Adipose tissue (tissue), 3 donors: Measurements from ENCODE around the gene THAP2. TPM values are rescaled to one million over a fixed set of nuclear protein-coding genes. Genes with fewer than 3 reads are reported as not detected.
"Not testable (repeated sequence)": the region's sequence is repeated elsewhere in the genome, so short reads cannot be mapped to it uniquely, and the experiment has no call there.

Experiments used
- H3K27ac ChIP-seq: one replicate; pipeline ENCODE4 v1.5.1; 2013; ENCODE audit warnings: low read depth, low read length
- WGBS, 3 donors: extraction: QIAGEN DNeasy Blood & Tissue Kit; methylation state at CpG; one replicate each; pipeline ENCODE4 v1.1.7; 2013; 5-methylcytosine and 5-hydroxymethylcytosine counted together
- polyA plus RNA-seq, 3 donors: library from polyadenylated mRNA; stranded (reverse); fragments of 200-250 nt; gene quantifications; one replicate each; pipeline ENCODE4 v1.2.3, GENCODE V29; 2013
- donor health status: healthy with polysubstance abuse.
- donor health status: Bipolar disorder and iron deficiency.
- donor health status: healthy.

THAP2 gene
- polyA plus RNA-seq, 3 donors: 1.6 to 20.6 (median 6.2) TPM

DNA sequence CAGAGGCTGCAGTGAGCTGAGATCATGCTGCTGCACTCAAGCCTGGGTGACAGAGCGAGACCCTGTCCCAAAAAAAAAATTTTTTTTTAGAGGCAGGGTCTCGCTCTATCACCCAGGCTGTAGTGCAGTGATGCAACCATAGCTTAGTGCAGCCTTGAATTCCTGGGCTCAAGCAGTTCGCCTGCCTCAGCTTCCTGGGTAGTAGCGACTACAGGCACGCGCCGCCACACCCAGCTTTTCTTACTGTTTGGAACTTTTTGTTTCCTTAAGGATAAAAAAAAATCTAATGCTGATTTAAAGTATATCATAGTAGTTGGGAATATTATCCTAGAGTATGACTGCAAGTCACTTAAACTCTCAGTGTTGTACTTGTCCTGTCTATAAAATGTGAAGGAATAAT is 29.0 kb downstream of the THAP2 start:
- WGBS, 3 donors: 96 to 98% (median 97%) methylated on average over 7 of the region's 7 CpGs
- no peak overlapping the region for H3K27ac ChIP-seq

DNA sequence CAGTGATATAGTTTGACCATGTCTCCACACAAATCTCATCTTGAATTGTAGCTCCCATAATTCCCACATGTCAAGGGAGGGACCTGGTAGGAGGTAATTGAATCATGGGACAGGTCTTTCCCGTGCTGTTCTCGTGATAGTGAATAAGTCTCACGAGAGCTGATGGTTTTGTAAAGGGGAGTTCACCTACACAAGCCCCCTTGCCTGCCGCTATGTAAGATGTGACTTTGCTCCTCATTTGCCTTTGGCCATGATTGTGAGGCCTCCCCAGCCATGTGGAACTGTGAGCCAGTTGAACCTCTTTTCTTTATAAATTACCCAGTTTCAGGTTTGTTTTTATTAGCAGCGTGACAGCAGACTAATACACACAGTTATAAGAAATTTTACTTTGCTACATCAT is 29.6 kb downstream of the THAP2 start:
- 83 to 96% (median 96%) methylated on average over 5 of the region's 5 CpGs for WGBS, 3 donors
- not testable (repeated sequence) for H3K27ac ChIP-seq

DNA sequence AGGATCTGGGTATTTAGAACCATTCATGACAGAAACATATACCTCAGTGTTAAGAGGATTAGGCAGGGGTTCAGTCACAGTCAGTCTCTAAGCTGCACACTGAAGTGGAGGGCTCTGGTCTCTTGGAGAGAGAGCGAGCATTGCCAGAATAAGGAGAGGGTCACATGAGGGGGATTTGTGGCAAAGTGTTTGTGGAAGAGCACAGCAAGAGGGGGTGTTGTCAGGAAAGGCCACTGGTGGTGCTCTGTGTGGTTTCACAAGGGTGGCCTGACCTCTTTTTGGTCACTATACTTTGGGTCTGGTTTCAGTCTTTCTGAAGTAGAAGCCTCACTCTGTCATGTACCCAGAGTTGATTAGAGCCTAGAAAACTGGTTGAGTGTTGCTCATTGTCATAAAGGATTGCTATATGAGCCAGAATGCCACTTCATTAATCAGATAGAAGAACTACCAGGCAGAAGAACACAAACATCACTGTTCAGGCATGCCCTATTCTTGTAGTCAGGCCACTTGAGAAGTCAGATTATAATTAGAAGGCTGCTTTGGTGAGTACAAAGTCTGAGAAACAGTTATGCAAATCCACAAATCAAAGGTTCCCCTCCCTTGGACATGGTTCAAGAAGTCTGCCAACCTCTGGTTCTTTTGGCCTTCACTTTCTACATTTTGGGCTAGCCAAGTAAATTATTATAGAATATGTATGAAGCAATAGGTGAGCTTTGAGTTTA is 30.2 kb downstream of the THAP2 start:
- 91 to 95% (median 95%) methylated on average over 1 of the region's 1 CpG for WGBS, 3 donors
- H3K27ac ChIP-seq: no peak overlapping the region

DNA sequence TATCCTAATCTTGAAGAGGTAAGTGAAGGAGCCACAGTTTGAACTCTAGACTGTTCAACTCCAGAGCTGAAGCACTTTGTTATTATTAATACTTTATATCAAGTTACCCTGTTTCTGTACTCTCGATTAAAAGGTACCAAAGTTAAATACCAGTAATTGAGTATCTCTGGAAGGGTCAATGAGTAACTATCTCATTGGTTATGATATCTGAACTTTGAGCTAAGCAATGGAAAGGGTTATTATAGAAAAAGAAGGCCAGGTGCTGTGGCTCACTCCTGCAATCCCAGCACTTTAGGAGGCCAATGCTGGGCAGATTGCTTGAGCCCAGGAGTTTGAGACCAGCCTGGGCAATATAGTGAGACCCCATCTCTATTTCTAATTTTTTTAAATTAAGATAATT is 31.7 kb downstream of the THAP2 start:
- H3K27ac ChIP-seq: no peak overlapping the region
- WGBS, 3 donors: 75 to 100% (median 94%) methylated on average over 1 of the region's 1 CpG

DNA sequence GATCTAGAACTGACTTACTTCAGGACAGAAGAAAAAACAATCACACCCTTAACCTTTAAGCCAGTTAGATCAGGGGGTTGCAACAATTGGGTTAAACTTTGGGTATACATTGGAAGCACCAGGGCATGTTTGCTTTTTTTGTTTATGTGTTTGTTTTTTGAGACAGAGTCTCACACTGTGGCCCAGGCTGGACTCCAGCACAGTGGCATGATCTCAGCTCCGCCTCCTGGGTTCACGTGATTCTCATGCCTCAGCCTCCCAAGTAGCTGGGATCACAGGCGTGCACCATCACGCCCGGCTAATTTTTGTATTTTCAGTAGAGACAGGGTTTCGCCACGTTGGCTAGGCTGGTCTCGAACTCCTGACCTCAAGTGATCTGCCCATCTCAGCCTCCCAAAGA is 38.1 kb downstream of the THAP2 start:
- not testable (repeated sequence) for H3K27ac ChIP-seq
- WGBS, 3 donors: 94 to 99% (median 96%) methylated on average over 8 of the region's 8 CpGs

DNA sequence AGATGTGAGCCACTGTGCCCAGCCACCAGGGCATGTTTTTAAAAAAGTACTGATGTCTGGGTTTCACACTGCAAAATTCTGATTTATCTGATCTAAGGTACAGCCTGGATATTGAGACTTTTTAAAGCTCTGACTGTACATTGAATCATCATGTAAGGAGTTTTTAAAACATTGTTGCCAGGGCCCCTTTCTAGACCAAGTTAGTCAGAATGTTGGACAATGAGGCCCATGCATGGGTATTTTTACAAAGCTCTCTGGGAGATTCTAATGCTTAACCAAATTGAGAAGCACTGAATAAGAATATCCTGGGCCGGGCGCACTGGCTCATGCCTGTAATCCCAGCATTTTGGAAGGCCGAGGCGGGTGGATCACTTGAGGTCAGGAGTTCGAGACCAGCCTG is 38.5 kb downstream of the THAP2 start:
- H3K27ac ChIP-seq: no peak overlapping the region
- 97 to 100% (median 99%) methylated on average over 5 of the region's 5 CpGs for whole genome bisulfite sequencing, 3 donors

DNA sequence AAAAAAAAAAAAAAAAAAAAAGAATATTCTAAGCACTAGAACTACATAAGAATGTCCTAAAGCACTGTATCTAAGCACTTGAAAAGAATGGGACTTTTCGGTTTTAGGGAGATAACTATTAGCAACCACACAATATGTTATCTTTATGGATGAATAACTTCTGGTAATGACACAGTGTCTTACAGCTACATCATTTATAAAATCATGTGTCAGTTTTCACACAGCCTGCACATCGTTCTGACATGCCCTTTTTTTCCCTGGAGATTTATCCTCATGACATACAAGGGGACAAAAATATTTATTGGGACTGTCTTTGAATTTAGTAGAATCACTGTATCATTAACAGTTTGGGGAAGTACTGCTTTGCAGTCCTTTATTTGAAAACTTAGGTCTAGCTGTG is 39.1 kb downstream of the THAP2 start:
- WGBS, 3 donors: 78 to 83% (median 82%) methylated on average over 2 of the region's 2 CpGs

DNA sequence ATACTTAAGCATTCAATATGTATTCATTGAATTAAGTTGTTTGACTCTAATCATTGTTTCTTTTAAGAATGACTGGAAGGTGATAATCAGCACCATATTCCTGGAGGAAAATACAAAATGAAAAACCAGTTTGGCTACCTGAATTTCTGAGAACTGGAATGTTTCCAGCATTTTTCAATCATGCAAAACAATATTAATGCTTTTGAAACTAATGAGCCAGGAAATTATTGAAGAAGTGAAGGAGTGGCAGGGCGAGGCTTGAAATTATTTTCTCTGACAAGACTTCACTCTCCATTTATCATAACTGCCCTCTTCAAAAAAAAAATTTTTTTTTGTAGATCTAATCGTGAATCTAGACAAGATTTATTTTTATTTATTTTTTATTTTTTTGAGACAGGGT is 40.8 kb downstream of the THAP2 start:
- no peak overlapping the region for H3K27ac ChIP-seq
- WGBS, 3 donors: 78 to 92% (median 89%) methylated on average over 2 of the region's 2 CpGs

More for the DNA sequence above, 39.1 kb downstream of the THAP2 start:
- no peak overlapping the region for H3K27ac ChIP-seq

DNA sequence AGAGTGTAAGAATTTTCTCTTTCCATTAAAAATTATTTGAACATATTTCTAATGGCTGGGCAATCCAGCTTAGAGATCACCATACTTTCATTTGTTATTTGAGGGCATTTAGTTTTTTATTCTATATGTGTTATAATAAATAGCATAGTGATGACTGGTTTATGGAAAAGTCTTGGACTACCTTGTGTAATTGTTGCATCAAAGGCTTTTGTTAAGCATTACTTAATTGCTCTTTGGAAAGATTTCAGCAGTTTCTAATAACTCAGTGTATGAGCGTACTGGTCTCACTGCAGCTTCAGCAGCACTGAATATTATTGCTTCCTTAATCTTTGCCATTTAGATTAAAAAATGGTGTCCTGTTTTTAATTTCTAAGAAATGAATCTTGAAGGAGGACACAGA is 44.6 kb downstream of the THAP2 start:
- H3K27ac ChIP-seq: no peak overlapping the region
- 96 to 97% (median 96%) methylated on average over 1 of the region's 1 CpG for WGBS, 3 donors

DNA sequence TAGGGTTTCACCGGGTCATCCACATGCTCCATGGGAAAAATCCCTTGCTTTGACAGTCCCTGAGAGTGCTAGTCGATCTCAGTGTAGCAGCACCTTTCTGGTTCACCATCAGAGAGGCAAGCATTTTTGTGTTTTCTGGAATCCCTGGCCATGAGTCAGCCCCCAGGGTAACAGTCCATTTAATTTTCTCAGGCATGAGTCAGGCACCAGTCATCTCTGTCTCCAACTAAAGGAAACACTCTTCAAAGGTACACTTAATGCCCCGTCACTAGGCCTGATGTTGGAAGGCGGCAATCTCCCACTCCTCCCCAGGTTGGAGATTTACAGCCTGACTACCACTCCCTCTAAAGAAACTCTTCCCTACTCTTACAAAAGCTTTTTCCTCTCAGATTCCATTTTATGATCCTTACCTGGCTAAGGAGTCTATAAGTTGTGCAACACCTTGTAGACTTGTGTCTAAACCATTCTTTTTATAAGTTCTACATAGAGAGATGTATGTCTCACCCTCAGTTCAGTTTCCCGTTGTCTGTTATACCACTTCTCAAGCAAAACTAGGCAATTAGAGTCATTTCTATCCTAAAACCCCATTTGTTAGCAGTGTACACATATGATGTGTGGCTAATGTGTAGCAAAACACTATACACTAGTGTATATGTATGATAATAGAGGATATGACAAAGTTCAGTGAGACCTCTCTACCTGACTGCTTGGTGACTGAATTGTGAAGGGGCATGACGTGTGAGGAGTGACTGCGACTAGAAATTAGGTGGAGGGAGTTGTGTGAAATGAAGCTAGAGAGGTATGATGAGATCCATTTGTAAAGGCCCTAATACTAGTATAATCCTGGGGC is 46.4 kb downstream of the THAP2 start:
- WGBS, 3 donors: 92 to 98% (median 94%) methylated on average over 7 of the region's 7 CpGs
- H3K27ac ChIP-seq: no peak overlapping the region

DNA sequence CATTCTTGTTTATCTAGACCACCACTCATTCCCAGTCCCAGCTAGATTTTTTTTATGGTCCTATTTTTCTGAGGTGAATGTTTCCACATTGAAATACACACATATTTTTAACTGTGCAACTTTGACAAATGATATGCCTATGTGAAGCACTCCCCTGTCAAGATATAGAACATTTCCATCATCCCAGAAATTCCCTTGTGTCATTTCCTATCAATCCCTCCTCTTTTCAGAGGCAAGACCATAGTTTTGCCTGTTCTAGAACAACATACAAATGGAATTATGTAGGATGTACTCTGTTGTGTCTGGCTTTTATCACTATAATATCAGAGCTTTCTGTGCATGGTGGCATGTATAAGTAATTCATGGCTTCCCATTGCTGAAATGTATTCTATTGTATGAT is 54.5 kb downstream of the THAP2 start:
- no peak overlapping the region for H3K27ac ChIP-seq

DNA sequence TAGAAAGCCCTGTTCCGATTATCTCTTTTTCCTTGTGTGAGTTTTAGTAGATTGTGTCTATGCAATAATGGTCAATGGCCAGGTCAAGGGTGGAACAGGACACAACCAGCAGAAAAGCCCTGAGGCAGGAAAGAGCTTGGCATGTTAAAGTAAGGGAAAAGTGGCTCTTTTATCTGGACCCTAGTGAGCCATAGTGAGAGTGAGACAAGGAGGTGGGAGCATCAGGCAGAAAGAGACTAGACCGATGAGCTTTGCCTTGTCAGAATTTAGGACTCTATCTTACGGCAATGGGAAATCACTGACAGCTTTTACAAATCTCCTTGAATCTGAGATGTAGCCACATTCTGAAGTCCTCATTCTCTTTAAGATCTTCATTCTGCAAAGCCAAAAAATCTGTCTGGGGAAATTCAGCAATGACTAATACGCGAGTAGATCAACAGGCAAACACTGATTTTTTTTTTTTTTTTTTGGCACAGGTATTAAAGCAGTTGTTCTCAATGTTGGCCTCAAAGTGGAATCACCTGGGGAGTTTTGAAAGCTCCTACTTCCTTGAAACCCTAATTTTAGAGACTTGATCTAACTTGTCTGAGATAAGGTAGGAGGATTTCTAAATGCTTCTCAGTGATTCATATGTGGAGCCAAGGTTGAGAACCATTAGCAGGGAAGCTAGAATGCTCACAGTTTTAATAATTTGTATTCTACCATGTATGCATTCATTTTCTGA is 55.7 kb downstream of the THAP2 start:
- WGBS, 3 donors: 74 to 86% (median 80%) methylated on average over 5 of the region's 5 CpGs
- H3K27ac ChIP-seq: no peak overlapping the region

DNA sequence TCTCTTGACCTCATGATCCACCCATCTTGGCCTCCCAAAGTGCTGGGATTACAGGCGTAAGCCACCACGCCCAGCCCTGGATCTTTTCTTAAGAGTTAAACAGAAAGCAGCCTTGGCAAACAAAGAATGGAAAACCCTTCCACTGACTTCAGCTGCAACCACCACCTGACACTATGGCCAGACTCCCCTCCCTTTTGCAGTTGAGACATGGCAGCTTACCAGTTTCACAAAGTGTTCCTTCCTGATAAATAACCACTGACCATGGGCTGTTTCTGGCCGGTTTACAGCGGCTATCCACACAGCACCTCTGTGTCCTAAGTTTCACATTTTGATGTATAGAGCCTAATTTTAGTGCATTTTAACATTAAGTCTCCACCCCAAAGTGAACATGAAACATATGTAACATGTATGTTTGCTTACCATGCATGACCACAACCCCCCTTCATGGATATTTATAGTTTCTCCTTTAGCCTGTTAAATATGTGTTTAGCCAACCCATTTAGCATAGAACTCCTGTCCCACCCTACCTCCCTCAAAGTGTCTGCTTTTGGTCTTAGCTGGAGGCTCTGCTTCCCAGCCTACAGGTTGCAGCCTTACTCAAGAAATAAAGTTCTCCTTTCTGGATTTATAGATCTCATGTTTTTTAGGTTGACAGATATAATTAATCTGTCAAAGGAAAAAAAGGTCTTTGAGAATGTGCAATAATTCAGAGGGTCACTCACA is 57.8 kb downstream of the THAP2 start:
- 89 to 90% (median 89%) methylated on average over 4 of the region's 4 CpGs for WGBS, 3 donors

DNA sequence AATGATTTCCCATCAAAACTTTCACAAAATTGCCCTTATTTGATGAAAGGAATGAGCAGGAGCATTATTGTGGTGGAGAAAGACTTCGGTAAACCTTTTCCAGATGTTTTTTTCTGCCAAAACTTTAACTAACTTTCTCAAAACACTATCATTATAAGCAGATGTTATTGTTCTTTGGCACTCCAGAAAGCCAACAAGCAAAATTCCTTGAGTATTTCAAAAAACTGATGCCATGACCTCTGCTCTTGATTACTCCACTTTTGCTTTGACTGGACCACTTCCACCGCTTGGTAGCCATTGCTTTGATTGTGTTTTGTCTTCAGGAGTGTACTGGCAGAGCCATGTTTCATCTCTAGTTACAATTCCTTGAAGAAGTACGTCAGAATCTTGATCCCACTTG is 60.9 kb downstream of the THAP2 start:
- H3K27ac ChIP-seq: no peak overlapping the region

More for the DNA sequence above, 57.8 kb downstream of the THAP2 start:
- no peak overlapping the region for H3K27ac ChIP-seq

DNA sequence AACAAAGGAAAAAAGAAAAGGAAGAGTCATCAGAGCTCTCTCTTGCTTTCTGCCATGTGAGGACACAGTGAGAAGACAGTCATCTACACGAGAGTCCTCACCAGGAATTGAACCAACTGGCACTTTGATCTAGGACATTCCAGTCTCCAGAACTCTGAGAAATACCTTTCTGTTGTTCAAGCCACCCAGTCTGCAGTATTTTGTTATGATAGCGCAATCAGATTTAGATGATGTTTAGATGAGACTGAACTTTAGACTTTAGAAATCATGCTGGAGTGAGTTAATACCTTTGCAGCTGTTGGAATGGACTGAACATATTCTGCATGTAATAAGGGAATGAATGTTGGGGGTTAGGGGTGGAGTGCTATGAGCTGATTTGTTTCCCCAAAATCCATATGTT is 62.4 kb downstream of the THAP2 start:
- 83 to 89% (median 88%) methylated on average over 2 of the region's 2 CpGs for WGBS, 3 donors

More for the DNA sequence above, 60.9 kb downstream of the THAP2 start:
- WGBS, 3 donors: 77 to 88% (median 82%) methylated on average over 3 of the region's 3 CpGs

DNA sequence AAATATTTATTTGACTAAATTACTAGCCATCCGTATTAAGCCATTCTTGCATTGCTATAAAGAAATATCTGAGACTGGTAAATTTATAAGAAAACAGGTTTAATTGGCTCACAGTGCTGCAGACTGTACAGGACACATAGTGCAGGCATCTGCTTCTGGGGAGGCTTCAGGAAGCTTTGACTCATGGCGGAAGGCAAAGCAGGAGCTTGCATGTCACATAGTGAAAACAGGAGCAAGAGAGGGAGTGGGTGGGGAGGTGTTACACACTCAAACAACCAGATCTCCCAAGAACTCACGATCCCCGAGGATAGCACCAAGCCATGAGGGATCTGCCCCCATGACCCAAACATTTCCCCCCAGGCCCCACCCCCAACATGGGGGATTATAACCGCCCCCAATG is 63.9 kb downstream of the THAP2 start:
- no peak overlapping the region for H3K27ac ChIP-seq
- WGBS, 3 donors: 83 to 96% (median 86%) methylated on average over 5 of the region's 5 CpGs

More for the DNA sequence above, 62.4 kb downstream of the THAP2 start:
- H3K27ac ChIP-seq: no peak overlapping the region
